PC-3 (cell line): ENCODE measurements around the gene XPC. TPM values are rescaled to one million over a fixed set of nuclear protein-coding genes. Genes with fewer than 3 reads are reported as not detected.

ENCODE experiments used
- ATAC-seq: fragments of 200-7000 bp; cut with Tn5 transposase; 2 replicates; pipeline ENCODE4 v1.9.1; 2020; ENCODE audit warnings: mild to moderate bottlenecking, moderate library complexity
- BruUV-seq: library from RNA; stranded (reverse); fragments of 400-500 nt; replicated peaks from 2 replicates; lab custom pipeline; 2021; lab: Mats Ljungman, UMichigan
- CTCF ChIA-PET: fragments of 300-600 bp; sonication (Branson Sonifier 250); formaldehyde crosslinking; loops from one replicate; lab custom pipeline; 2022; ENCODE audit warnings: antibody characterized with exemption; lab: Charles Lee
- POLR2A ChIA-PET: fragments of 300-600 bp; sonication (Branson Sonifier 250); formaldehyde crosslinking; loops from one replicate; lab custom pipeline; 2022; ENCODE audit warnings: antibody characterized with exemption; ENCODE audit not compliant: unreplicated experiment; lab: Charles Lee
- DNase-seq: peaks from one replicate; pipeline ENCODE4 v3.0.0-alpha.2; 2015
- H2AFZ ChIP-seq: fragments of 300-600 bp; sonication (generic); 2 replicates; pipeline ENCODE4 v1.6.0; 2016; ENCODE audit warnings: antibody characterized with exemption, low read length
- H3F3A ChIP-seq: fragments of 300-600 bp; sonication (generic); one replicate; pipeline ENCODE4 v1.6.0; 2017; ENCODE audit warnings: antibody characterized with exemption, low read length, control low read depth, mild to moderate bottlenecking; ENCODE audit not compliant: unreplicated experiment
- H3K27ac ChIP-seq: fragments of 300-600 bp; sonication (generic); 2 replicates; pipeline ENCODE4 v1.5.1; 2016; ENCODE audit warnings: mild to moderate bottlenecking, low read length
- H3K27me3 ChIP-seq: fragments of 300-600 bp; sonication (generic); 2 replicates; pipeline ENCODE4 v1.6.1; 2016; ENCODE audit warnings: low read length, mixed read lengths
- H3K36me3 ChIP-seq: fragments of 300-600 bp; sonication (generic); 2 replicates; pipeline ENCODE4 v1.6.1; 2016; ENCODE audit warnings: low read depth, mixed run types, low read length, mixed read lengths
- H3K4me1 ChIP-seq: fragments of 300-600 bp; sonication (generic); 2 replicates; pipeline ENCODE4 v1.5.1; 2016; ENCODE audit warnings: low read length; ENCODE audit not compliant: insufficient read depth
- H3K4me2 ChIP-seq: fragments of 300-600 bp; sonication (generic); 2 replicates; pipeline ENCODE4 v1.6.0; 2016; ENCODE audit warnings: low read length
- H3K4me3 ChIP-seq: fragments of 300-600 bp; sonication (generic); 2 replicates; pipeline ENCODE4 v1.5.1; 2016; ENCODE audit warnings: mild to moderate bottlenecking, low read length, mixed read lengths
- H3K79me2 ChIP-seq: fragments of 300-600 bp; sonication (generic); 2 replicates; pipeline ENCODE4 v1.6.1; 2017; ENCODE audit warnings: low read length, mixed read lengths
- H3K9ac ChIP-seq: fragments of 300-600 bp; sonication (generic); 2 replicates; pipeline ENCODE4 v1.6.0; 2016; ENCODE audit warnings: mild to moderate bottlenecking, low read length
- H3K9me2 ChIP-seq: fragments of 300-600 bp; sonication (generic); replicated peaks from 2 replicates; pipeline ENCODE4 v1.6.1; 2016; ENCODE audit warnings: mixed run types, low read length, mixed read lengths
- H3K9me3 ChIP-seq: fragments of 300-600 bp; sonication (generic); 2 replicates; pipeline ENCODE4 v1.6.1; 2016; ENCODE audit warnings: low read length, mixed read lengths
- H4K20me1 ChIP-seq: fragments of 300-600 bp; sonication (generic); 2 replicates; pipeline ENCODE4 v1.6.1; 2016; ENCODE audit warnings: low read length, mixed read lengths
- EZH2 ChIP-seq: fragments of 300-600 bp; sonication (generic); IDR thresholded peaks from one replicate; pipeline ENCODE4 v1.6.1; 2017; ENCODE audit warnings: antibody characterized with exemption, mild to moderate bottlenecking, low read length; ENCODE audit not compliant: unreplicated experiment
- EZH2phosphoT487 ChIP-seq: fragments of 300-600 bp; sonication (generic); IDR thresholded peaks from 2 replicates; pipeline ENCODE4 v1.6.1; 2018; ENCODE audit warnings: mild to moderate bottlenecking, antibody characterized with exemption, low read length, borderline replicate concordance
- intact Hi-C: fragments of 100-400 bp; cut with micrococcal nuclease; formaldehyde crosslinking; loops from 2 replicates; pipeline ENCODE4 v1.9.0; 2023
- total RNA-seq: library from RNA; depleted of rRNA; stranded (reverse); fragments of >200 nt; gene quantifications from 2 replicates; pipeline ENCODE4 v1.2.3, GENCODE V29; 2014
- TF ChIP-seq, protein P1 (sequence below): fragments of 300-600 bp; sonication (generic); conservative IDR thresholded peaks from 2 replicates; pipeline ENCODE4 v1.5.1; 2017; ENCODE audit warnings: antibody characterized with exemption, low read depth, mild to moderate bottlenecking, low read length

Gene XPC
- total RNA-seq, 1 experiment from 2014 or later: 24.3 TPM

DNA sequence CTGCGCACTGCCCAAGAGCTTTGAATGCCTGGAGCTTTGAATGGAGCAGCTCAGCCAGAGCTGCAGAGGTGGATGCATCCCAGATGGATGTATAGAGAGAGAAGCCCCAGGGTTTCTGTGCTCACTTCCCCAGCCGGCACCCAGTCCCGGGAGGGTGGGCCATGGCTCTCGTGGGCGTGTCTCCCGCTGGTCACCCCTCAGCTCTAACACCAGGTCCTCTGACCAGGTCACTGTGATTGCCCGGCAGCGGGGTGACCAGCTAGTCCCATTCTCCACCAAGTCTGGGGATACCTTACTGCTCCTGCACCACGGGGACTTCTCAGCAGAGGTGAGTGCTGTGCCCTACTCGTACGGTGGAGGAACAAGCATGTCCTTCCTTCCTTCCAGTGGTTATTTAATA is 42.8 kb downstream of the XPC start:
- no peak overlapping the region for H3K4me2 ChIP-seq
- no peaks in the 10 kb centered on the region for H3F3A ChIP-seq
- no peak for ATAC-seq
- intact Hi-C loops: no loop called here
- no peak overlapping the region for H3K27ac ChIP-seq
- no peak overlapping the region for H2AFZ ChIP-seq
- H3K9me2 ChIP-seq: no peaks in the 10 kb centered on the region
- TF ChIP-seq EZH2 (no peak), EZH2phosphoT487 (no peak)
- TF ChIP-seq, protein P1, sequence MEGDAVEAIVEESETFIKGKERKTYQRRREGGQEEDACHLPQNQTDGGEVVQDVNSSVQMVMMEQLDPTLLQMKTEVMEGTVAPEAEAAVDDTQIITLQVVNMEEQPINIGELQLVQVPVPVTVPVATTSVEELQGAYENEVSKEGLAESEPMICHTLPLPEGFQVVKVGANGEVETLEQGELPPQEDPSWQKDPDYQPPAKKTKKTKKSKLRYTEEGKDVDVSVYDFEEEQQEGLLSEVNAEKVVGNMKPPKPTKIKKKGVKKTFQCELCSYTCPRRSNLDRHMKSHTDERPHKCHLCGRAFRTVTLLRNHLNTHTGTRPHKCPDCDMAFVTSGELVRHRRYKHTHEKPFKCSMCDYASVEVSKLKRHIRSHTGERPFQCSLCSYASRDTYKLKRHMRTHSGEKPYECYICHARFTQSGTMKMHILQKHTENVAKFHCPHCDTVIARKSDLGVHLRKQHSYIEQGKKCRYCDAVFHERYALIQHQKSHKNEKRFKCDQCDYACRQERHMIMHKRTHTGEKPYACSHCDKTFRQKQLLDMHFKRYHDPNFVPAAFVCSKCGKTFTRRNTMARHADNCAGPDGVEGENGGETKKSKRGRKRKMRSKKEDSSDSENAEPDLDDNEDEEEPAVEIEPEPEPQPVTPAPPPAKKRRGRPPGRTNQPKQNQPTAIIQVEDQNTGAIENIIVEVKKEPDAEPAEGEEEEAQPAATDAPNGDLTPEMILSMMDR: no peak
- no peaks in the 10 kb centered on the region for H3K27me3 ChIP-seq
- DNase-seq: no peak
- BruUV-seq: no TSS peak
- CTCF ChIA-PET: no interaction called here
- no peaks in the 10 kb centered on the region for H4K20me1 ChIP-seq
- H3K9me3 ChIP-seq: no peaks in the 10 kb centered on the region
- POLR2A ChIA-PET: no interaction called here
- no peaks in the 10 kb centered on the region for H3K79me2 ChIP-seq
- no peak overlapping the region for H3K4me3 ChIP-seq
- no peak overlapping the region for H3K9ac ChIP-seq
- H3K36me3 ChIP-seq: peaks cover 64% of the 10 kb centered on the region
- peaks cover 21% of the 10 kb centered on the region for H3K4me1 ChIP-seq

DNA sequence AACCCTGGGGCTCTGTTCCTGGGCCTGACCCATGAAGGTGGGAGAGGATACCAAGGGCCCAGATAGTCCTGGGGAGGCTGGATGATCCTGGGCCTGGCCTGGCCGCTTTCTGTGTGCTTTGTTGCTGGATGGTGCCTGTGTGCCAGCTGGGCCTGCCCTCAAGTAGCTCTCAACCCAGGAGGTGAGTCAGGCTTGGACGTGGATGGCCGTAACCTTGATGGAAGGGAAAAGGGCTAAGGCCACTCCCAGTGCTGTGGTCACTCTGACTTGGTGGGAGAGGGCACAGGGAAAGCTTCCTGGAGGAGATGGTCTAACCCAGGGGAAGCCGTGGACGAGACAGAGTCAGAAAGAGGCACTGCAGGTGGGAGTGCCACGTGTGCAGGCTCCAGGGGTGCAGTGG is 44.1 kb downstream of the XPC start:
- no peak overlapping the region for H2AFZ ChIP-seq
- no peak overlapping the region for H3K4me3 ChIP-seq
- peaks cover 74% of the 10 kb centered on the region for H3K36me3 ChIP-seq
- TF ChIP-seq EZH2phosphoT487 (no peak), EZH2 (no peak)
- TF ChIP-seq, protein P1: no peak
- H3K79me2 ChIP-seq: peaks cover 4% of the 10 kb centered on the region; the same call in 1 of the 2 replicates
- BruUV-seq: no TSS peak
- H3F3A ChIP-seq: no peaks in the 10 kb centered on the region
- H4K20me1 ChIP-seq: no peaks in the 10 kb centered on the region
- no peak overlapping the region for H3K27ac ChIP-seq
- CTCF ChIA-PET: no interaction called here
- intact Hi-C loops: no loop called here
- H3K9me3 ChIP-seq: no peaks in the 10 kb centered on the region
- H3K4me1 ChIP-seq: peaks cover 21% of the 10 kb centered on the region
- POLR2A ChIA-PET: no interaction called here
- ATAC-seq: no peak
- H3K4me2 ChIP-seq: no peak overlapping the region
- no peak overlapping the region for H3K9ac ChIP-seq
- no peaks in the 10 kb centered on the region for H3K27me3 ChIP-seq
- H3K9me2 ChIP-seq: no peaks in the 10 kb centered on the region
- no peak for DNase-seq

DNA sequence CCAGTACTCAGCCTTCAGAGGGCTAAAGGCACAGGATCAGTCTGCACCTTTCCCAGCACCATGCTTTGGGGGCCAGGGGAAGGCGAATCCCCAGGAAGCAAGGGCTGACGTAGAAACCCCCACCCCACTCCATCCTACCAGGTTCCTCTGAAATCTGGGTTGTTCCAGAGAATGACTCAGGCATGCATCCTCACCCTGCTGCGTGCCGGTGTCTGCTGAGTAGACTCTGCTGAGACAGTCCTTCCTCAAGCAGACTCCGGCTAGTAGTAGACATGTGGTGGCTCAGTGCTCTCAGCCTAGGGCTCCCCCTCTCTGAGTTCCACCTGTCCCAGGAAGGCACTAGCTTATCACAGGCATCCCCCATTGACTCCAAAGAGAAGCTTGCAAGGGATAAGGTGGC is 44.5 kb downstream of the XPC start:
- no peak overlapping the region for H3K9ac ChIP-seq
- peaks cover 72% of the 10 kb centered on the region for H3K36me3 ChIP-seq

More for the DNA sequence above, 44.5 kb downstream of the XPC start:
- Histone ChIP-seq H3K4me2 (no peak overlapping the region), H4K20me1 (peaks cover under 1% of the 10 kb centered on the region; the same call in 1 of the 2 replicates), H3K27ac (no peak overlapping the region), H3K4me3 (no peak overlapping the region), H3K79me2 (peaks cover 6% of the 10 kb centered on the region), H3K4me1 (peaks cover 21% of the 10 kb centered on the region), H3K9me3 (no peaks in the 10 kb centered on the region), H3K27me3 (no peaks in the 10 kb centered on the region), H2AFZ (no peak overlapping the region), H3F3A (no peaks in the 10 kb centered on the region), H3K9me2 (no peaks in the 10 kb centered on the region)
- ATAC-seq: 0 out of 2 replicates have a peak, but pooled peaks have one; percentile 6
- no TSS peak for BruUV-seq
- DNase-seq: no peak
- ChIA-PET POLR2A (no interaction called here), CTCF (no interaction called here)
- TF ChIP-seq, protein P1: no peak
- TF ChIP-seq EZH2phosphoT487: no peak
- TF ChIP-seq EZH2: no peak
- intact Hi-C loops: no loop called here
